Sigmoid colon (tissue), 4 donors: ENCODE measurements around the gene NCS1.
"Not testable (repeated sequence)": the region's sequence is repeated elsewhere in the genome, so short reads cannot be mapped to it uniquely, and the experiment has no call there.

Experiments
- EP300 ChIP-seq, 4 donors: sonication (generic); formaldehyde crosslinking; IDR thresholded peaks; one replicate each; pipeline ENCODE4 v1.6.1; 2017; ENCODE audit warnings: antibody characterized with exemption in 4 of 4
- POLR2A ChIP-seq, 2 donors: fragments of 450-650 bp; IDR thresholded peaks; one replicate each; pipeline ENCODE4 v1.6.1; 2016; ENCODE audit warnings: antibody characterized with exemption in 2 of 2, mild to moderate bottlenecking in 2 of 2, moderate library complexity in 2 of 2

DNA sequence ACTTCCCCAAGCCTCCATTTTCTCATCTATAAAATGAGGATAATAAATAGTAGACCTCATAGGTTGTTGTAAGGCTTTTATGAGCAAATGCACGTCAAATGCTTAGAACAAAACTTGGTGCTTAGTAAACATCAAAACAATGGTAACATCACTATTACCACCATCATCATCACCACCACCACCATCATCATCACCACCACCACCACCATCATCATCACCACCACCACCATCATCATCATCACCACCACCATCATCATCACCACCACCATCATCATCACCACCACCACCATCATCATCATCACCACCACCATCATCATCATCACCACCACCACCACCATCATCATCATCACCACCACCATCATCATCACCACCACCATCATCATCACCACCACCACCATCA, 105.3 kb downstream of the NCS1 start:
- not testable (repeated sequence) for TF ChIP-seq EP300, POLR2A (IDR thresholded peaks at IDR 0.05)
